Measurements from ENCODE around the gene RBBP7. TPM values are rescaled to one million over a fixed set of nuclear protein-coding genes. Genes with fewer than 3 reads are reported as not detected.

RBBP7 gene
- polyA plus RNA-seq, 1 donor (not counting 4 experiments of a cell fraction or from before 2014, with no cell fraction given): 137 TPM

GRCh38 chrX:16797358-16797757, 72.8 kb downstream of the RBBP7 start:
- Histone ChIP-seq H3K4me3 (ENCODE audit: control insufficient read depth in 2 of 3, extremely low read depth in 1 of 3, insufficient read depth in 2 of 3, low read depth in 1 of 3, low read length in 3 of 3) (no peak overlapping the region), H3K27me3 (ENCODE audit: control insufficient read depth, extremely low read depth, insufficient read depth, low read length) (no peaks in the 10 kb centered on the region), H4K20me1 (ENCODE audit: control insufficient read depth, extremely low read depth, insufficient read depth, low read length) (peaks cover 5% of the 10 kb centered on the region), H3K9ac (ENCODE audit: control insufficient read depth, extremely low read depth, insufficient read depth, low read length) (no peak overlapping the region), H3K9me3 (ENCODE audit: control insufficient read depth, low read depth, low read length) (no peaks in the 10 kb centered on the region), H2AFZ (ENCODE audit: control insufficient read depth, low read length) (no peak overlapping the region), H3K36me3 (ENCODE audit: control insufficient read depth in 2 of 2, extremely low read depth in 1 of 2, insufficient read depth in 2 of 2, low read length in 2 of 2) (peaks cover 13 to 14% of the 10 kb centered on the region in 2 experiments), H3K27ac (ENCODE audit: control insufficient read depth, insufficient read depth, low read length) (no peak overlapping the region), H3K79me2 (ENCODE audit: control insufficient read depth, insufficient read depth, low read length) (peaks cover 71% of the 10 kb centered on the region), H3K4me1 (ENCODE audit: control insufficient read depth, extremely low read depth, insufficient read depth, low read length) (no peaks in the 10 kb centered on the region), H3K4me2 (ENCODE audit: control insufficient read depth, extremely low read depth, insufficient read depth, low read depth, low read length) (no peak overlapping the region), H3K9me1 (ENCODE audit: control insufficient read depth, extremely low read depth, insufficient read depth, low read length) (no peaks in the 10 kb centered on the region)
- no peak for DNase-seq (ENCODE audit: low read depth, low spot score)
- dilution Hi-C loops (cut with MboI; ENCODE audit: extremely low pct_ligation_motif_present, low sequenced_read_pairs): no loop called here
- TF ChIP-seq CTCF (optimal IDR thresholded peaks at IDR 0.05 in 1 of 3, IDR thresholded peaks at IDR 0.05 in 1 of 3, conservative IDR thresholded peaks at IDR 0.05 in 1 of 3; ENCODE audit: extremely low read depth in 1 of 3, insufficient read depth in 2 of 3, low read length in 3 of 3): no peak
- no peak for TF ChIP-seq EZH2 (IDR thresholded peaks at IDR 0.05; ENCODE audit: low read length)
- FAIRE-seq: no peak

- Histone ChIP-seq H3K79me2 (ENCODE audit: control insufficient read depth, insufficient read depth, low read length) (peaks cover 76% of the 10 kb centered on the region), H3K4me1 (ENCODE audit: control insufficient read depth, extremely low read depth, insufficient read depth, low read length) (no peaks in the 10 kb centered on the region), H3K27me3 (ENCODE audit: control insufficient read depth, extremely low read depth, insufficient read depth, low read length) (no peaks in the 10 kb centered on the region), H3K4me2 (ENCODE audit: control insufficient read depth, extremely low read depth, insufficient read depth, low read depth, low read length) (no peak overlapping the region), H3K36me3 (ENCODE audit: control insufficient read depth in 2 of 2, extremely low read depth in 1 of 2, insufficient read depth in 2 of 2, low read length in 2 of 2) (peaks cover 16 to 20% of the 10 kb centered on the region in 2 experiments), H3K4me3 (ENCODE audit: control insufficient read depth in 2 of 3, extremely low read depth in 1 of 3, insufficient read depth in 2 of 3, low read depth in 1 of 3, low read length in 3 of 3) (no peak overlapping the region), H3K27ac (ENCODE audit: control insufficient read depth, insufficient read depth, low read length) (no peak overlapping the region), H3K9ac (ENCODE audit: control insufficient read depth, extremely low read depth, insufficient read depth, low read length) (no peak overlapping the region), H3K9me3 (ENCODE audit: control insufficient read depth, low read depth, low read length) (no peaks in the 10 kb centered on the region), H4K20me1 (ENCODE audit: control insufficient read depth, extremely low read depth, insufficient read depth, low read length) (peaks cover 11% of the 10 kb centered on the region), H3K9me1 (ENCODE audit: control insufficient read depth, extremely low read depth, insufficient read depth, low read length) (no peaks in the 10 kb centered on the region), H2AFZ (ENCODE audit: control insufficient read depth, low read length) (no peak overlapping the region)
- dilution Hi-C loops (cut with MboI; ENCODE audit: extremely low pct_ligation_motif_present, low sequenced_read_pairs): no loop called here
- no peak for FAIRE-seq
- TF ChIP-seq CTCF (optimal IDR thresholded peaks at IDR 0.05 in 1 of 3, IDR thresholded peaks at IDR 0.05 in 1 of 3, conservative IDR thresholded peaks at IDR 0.05 in 1 of 3; ENCODE audit: extremely low read depth in 1 of 3, insufficient read depth in 2 of 3, low read length in 3 of 3) (no peak), EZH2 (IDR thresholded peaks at IDR 0.05; ENCODE audit: low read length) (no peak)
- no peak for DNase-seq (ENCODE audit: low read depth, low spot score)
These were observed 73.9 kb downstream of the RBBP7 start for GRCh38 chrX:16796298-16796697.

Small RNA genes within 50 kb of the gene (small RNA-seq; reads per million reads assigned to genes)
- gene RF00019 (ENCODE audit: insufficient read length in 3 of 3, low read depth in 3 of 3, low replicate concordance in 1 of 3) (0 reads per million in 3 experiments), gene RNU4-6P (ENCODE audit: insufficient read length in 3 of 3, low read depth in 3 of 3, low replicate concordance in 1 of 3) (0 to 0.07 (median 0) reads per million in 3 experiments), gene RPL12P49 (ENCODE audit: insufficient read length in 3 of 3, low read depth in 3 of 3, low replicate concordance in 1 of 3) (0 reads per million in 3 experiments)

Other genes starting within 250 kb of the RBBP7 start
- gene S100G, start 220.2 kb downstream of the RBBP7 start, polyA plus RNA-seq: not detected in 3 replicates
- 8.5 to 12.3 TPM (median 8.6 TPM) in 3 replicates for gene CTPS2, start 157.7 kb downstream of the RBBP7 start, polyA plus RNA-seq
- 12.7 to 21.5 TPM (median 20.3 TPM) in 3 replicates for gene SYAP1, start 150.8 kb downstream of the RBBP7 start, polyA plus RNA-seq
- 22.4 to 38.5 TPM (median 24.8 TPM) in 3 replicates for gene TXLNG, start 83.9 kb downstream of the RBBP7 start, polyA plus RNA-seq
- 2.4 to 2.6 TPM (median 2.4 TPM) in 3 replicates for gene REPS2, start 76.3 kb upstream of the RBBP7 start, polyA plus RNA-seq